ENCODE data around the gene CASK.

CASK gene

GRCh38 chrX:41912923-41913322 lies 10.4 kb downstream of the CASK start:
- no peak for DNase-seq (ENCODE audit: low spot score)

DNA sequence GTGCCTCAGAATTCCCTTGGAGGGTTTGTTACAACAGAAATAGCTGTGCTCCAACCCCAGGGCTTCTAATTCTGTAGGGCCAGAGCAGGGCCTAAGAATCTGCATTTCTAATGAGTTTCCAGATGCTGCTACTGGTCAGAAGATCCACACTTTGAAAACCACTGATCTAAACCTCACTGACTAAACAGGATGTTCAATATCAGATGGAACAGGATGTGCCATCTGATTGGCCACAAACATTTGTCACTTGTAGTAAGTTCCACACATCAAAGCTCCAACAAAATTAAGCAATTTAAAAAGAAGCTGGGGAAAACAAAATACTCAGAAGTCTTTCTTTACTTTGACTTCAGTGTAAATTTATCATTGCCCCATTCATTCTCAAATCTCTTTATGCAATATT lies 14.3 kb downstream of the CASK start:
- no peak for DNase-seq (ENCODE audit: low spot score)

DNA sequence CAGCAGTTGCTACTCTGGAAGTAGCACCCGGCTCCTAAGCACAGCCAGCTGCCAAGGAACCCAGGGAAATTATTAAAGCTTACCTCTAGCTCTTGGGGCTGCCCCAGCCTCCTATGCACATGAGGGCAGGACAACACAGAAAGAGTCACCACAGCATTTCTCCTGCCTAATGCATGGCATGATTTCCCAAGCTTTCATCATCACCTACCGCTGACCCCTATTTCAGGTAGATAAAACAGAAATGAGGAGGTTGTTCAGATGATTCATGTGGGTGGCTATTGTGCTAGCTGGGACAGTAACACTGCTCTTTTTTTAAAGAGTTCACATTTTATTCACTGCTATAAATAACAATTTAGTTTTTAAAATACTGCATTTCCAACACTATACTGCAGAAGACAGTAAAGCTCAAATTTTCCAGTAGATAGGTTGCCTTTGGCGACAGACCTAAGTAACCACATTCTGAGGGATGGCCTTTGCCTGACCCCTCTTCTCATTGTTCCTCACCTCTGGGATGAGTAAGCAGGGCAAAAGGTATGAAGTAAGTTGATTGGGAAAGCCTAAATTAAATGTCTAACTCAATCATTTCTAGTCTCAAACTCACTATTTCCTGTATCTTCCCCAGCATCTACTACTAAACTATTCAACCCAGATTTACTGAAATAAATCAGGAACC lies 16.7 kb downstream of the CASK start:
- DNase-seq (ENCODE audit: low spot score) = no peak

DNA sequence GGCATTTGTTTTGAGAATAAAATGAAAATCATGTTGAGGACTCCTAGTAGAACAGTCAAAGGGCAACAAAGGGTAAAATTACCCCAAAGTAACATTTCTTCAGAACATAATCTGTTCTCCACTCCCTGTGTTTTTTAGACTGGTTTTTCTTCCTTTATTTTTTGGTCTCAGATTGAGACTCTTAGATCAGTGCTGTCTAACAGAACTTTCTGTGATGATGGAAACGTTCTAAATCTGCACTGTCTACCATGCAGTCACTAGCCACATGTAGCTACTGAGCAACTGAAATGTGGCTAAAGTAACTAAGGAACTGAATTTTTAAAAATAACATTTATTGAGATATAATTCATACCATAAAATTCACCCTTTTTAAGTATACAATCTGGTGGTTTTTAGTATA lies 19.8 kb downstream of the CASK start:
- no peak for DNase-seq (ENCODE audit: low spot score)

DNA sequence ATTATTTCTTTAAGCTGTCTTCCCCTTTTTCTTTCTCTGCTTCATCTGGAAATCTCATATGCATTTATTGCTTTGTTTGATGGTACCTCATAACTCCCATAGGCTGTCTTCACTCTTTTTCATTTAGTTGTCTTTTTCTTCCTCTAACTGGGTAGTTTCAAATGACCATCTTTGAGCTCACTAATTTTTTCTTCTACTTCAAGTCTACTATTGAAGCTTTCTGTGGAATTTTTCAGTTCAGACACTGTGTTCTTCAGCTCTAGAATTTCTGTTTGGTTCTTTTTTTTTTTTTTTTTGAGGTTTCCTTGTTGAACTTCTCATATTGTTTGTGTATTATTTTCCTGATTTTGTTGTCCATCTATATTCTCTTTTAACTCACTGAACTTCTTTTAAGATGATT lies 23.0 kb downstream of the CASK start:
- no peak for DNase-seq (ENCODE audit: low spot score)

DNA sequence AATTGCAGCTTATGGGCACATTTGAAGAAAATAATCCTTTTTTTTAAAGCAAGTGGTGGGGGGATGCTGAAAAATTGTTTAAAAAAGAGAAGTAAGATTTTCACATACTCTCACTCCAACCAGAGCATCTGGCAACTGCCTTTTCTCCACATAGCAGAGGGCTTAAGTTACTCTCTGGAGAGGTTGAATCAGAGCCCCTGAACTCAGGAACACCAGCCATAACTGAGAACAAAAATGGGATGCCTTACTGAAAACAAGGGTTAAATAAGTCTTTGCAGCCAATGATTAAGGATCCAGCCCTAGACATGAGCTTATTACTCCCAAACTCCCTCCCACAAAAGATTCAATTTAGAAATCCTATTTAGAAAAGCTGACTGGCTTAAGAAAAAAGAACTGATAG lies 27.5 kb downstream of the CASK start:
- no peak for DNase-seq (ENCODE audit: low spot score)

DNA sequence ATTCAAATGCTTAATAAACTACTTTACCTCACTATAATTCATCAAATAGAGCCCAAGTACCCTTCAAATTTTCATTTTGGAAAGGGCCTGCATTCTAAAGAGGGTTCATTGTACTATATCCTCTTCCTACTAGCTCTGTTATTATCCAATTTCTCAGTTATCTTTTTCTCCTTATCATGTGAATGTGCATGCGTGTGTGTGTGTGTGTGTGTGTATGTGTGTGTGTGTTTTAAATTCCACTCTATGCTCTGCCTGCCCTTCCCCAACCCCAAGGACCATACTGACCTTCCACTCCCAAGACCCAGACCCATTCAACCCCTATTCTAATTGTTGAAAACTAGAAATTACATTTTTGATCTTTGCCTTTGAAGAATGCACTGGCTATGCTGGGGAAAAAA lies 33.3 kb downstream of the CASK start:
- DNase-seq (ENCODE audit: low spot score) = no peak

DNA sequence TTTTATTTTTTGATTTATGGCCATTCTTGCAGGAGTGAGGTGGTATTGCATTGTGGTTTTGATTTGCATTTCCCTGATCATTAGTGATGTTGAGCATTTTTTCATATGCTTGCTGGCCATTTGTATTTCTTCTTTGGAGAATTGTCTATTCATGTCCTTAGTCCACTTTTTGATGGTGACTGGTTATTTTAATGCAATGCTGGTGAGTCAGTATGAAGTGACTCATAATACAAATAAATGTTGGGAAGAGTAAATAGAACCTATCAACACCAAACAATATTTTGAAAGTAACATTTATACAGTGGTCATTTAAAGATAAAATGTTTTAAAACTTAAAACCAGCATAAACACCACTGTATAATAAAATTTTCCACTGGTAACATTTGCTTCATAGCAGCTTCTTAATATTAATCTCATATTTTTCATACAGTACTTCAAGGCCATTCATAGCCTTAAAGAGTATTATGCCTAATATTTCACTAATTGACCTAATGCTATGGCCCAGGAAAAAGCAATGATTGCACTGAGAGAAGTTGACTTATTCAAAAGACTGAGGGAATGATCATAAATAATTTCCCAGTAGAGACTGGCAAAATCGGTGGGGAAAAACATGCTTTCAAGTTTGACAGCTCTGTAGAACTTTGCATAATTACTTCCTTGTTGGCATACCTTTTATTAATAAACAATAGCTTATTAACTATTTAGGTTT lies 33.9 kb downstream of the CASK start:
- DNase-seq (ENCODE audit: low spot score) = no peak

GRCh38 chrX:41887691-41888090 lies 35.7 kb downstream of the CASK start:
- DNase-seq (ENCODE audit: low spot score) = no peak

- no peak for DNase-seq (ENCODE audit: low spot score)
Measured at GRCh38 chrX:41885724-41886123, 37.6 kb downstream of the CASK start.

GRCh38 chrX:41881166-41881565 lies 42.2 kb downstream of the CASK start:
- DNase-seq (ENCODE audit: low spot score) = no peak

DNA sequence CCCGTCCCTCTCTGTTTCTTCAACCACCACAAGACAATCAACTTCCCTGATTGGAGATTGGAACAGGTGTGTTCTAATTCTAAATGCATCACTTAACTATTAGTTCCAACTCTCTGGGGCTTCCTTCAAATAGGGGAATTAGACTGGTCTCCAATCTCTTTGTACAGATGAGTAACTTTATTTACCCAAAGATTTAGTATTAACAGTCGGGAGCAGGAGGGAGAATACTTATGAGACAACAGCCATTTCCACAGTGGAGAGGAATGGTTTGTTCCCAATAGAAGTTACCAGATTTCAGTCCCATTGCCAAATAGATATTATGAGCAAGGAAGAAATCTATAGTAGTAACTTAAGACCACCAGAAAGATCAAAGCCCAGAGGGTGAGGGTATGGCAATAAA lies 46.2 kb downstream of the CASK start:
- no peak for DNase-seq (ENCODE audit: low spot score)

- DNase-seq (ENCODE audit: low spot score) = no peak
Measured at GRCh38 chrX:41875142-41875541, 48.2 kb downstream of the CASK start.

GRCh38 chrX:41870719-41871151 lies 52.6 kb downstream of the CASK start:
- no peak for DNase-seq (ENCODE audit: low spot score)

- no peak for DNase-seq (ENCODE audit: low spot score)
Measured at GRCh38 chrX:41868392-41868977, 54.9 kb downstream of the CASK start.

DNA sequence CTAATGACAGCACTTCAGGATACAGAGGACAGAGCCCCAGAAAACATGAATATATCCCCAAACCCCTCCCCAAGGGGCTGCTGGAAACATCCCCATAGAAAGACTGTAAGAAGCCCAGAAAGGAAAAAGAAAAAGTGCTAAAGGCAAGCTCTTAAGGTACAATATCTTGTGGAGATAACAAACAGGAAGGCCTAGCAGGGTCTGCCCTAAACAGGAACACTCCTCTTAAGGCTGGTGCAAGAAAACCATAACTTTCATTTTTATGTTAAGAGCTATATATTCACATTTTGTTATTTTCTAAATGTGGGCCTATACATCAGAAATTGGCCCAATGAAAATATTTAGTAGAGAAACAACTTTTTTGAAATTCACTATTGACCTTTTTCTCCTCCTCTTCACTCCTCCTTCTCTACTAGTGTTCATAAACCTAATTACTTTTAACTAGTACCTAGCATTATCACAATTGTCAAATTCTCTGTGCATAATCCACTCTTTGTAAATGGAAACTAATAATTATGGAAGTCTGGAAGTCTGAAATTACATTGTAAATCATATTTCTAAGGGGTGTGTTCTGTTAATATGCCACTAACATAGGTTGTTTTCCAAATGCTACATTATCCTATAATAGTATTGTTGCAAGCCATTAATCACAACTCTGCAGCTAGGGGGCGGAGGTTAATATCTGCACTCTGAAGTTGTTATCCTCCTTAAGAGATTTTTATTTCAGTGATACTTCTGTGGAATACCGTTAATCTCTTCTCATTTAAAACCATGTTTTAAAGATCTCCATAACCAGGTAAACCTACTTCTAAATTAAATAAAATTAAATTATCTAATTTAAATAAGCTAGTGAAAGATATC lies 59.8 kb downstream of the CASK start:
- DNase-seq (ENCODE audit: low spot score) = peak; percentile 11

GRCh38 chrX:41862562-41863184 lies 60.7 kb downstream of the CASK start:
- DNase-seq (ENCODE audit: low spot score) = no peak

DNA sequence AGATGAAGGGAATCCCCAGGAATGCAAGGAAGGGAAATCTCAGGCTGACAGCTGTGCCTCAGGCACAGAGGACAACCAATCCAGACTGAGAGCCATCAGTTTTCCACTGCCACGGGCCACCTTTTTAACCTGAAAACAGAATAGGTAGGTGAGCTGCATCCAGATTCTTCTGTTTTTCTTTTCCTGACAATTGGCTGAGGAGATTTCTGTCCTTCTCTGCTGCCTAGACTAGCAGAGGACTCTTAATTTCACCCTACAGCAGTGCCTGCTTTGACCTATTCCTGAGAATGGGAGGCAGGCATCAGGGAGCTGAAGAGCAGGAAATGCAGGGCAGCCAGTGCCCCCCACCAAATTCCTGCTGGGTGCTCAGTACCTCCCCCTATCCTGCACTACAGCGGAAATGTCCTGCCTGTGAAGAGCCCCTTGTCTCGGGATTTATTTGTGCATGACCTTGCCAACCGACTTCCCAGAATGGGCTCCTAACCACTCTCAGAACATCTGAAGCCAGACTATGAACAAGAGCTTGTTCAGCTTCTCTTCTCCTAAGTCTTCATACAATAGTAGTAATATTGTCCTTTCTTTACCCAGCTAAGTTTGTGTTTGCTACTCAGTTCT lies 65.1 kb downstream of the CASK start:
- DNase-seq (ENCODE audit: low spot score) = no peak

DNA sequence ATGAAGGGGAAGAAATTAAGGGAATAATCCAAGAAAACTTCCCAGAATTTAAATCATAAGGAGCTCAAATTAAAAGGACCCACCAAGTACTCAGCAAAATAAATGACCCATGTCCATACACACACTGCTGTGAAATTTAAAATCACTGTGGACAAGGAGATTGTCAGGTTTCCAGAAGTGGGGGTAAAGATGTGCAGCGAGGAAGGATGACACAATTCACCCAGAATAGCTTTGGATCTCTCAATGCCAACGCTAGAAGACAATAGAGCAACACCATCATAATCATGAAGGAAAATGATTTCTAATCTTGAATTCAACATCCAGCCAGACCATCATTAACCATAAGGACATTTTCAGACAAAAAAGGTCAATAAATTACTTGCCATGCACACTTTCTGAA lies 65.7 kb downstream of the CASK start:
- DNase-seq (ENCODE audit: low spot score) = no peak

DNA sequence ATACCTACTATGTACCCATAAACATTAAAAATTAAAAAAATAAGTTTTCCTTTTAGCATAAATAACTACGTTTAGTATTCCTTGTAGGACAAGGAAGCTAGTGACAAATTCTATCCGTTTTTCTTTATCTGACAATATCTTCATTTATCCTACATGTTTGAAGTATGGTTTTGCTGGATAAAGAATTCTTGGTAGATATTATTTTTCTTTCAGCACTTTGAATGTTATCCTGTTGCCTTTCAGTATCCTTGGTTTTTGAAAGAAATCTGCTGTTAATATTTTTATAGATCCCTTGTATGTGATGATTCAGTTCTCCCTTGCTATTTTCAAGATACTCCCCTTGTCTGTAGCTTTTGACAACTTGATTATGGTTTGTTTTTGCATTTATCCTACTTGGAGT lies 76.6 kb downstream of the CASK start:
- DNase-seq (ENCODE audit: low spot score) = no peak

DNA sequence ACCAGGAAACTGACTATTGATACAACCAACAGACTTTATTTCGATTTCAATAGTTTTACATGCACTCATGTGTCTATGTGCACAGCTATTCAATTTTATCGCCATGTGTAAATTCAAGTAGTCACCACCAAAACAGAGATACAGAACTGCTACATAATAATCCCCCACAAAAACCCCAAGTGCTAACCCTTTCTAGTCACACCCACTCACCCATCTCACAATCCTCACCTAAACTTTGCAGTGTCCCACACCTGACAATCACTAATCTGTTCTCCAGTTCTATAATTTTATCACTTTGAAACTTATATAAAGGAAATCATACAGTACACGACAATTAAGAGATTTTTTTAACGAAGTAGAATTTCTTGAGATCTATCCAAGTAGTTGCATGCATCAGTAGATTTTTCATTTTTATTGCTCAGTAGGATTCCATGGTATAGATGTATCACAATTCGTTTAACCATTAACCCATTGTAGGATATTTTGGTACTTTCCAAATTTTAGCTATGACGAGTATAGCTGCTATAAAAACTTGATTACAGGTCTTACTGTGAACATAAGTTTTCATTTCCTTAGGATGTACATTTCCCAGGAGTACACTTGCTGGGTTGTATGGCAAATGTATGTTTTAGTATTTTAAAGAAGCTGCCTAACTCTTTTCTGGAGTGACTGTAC lies 85.9 kb downstream of the CASK start:
- no peak for DNase-seq (ENCODE audit: low spot score)
